Neural crest cell (in vitro differentiated cells): ENCODE data around the gene ETNK1. TPM values are rescaled to one million over a fixed set of nuclear protein-coding genes. Genes with fewer than 3 reads are reported as not detected.

Experiments
- DNase-seq: peaks from one replicate; pipeline ENCODE4 v3.0.0; 2021; ENCODE audit warnings: low read depth, mixed read lengths, low spot score
- H3K27ac Mint-ChIP-seq: one replicate; pipeline ENCODE4 v1.8.0; 2021; ENCODE audit warnings: mild to moderate bottlenecking, mixed read lengths; ENCODE audit not compliant: unreplicated experiment
- H3K27me3 Mint-ChIP-seq: 2 replicates; pipeline ENCODE4 v1.8.0; 2021; ENCODE audit warnings: low read depth, mild to moderate bottlenecking, mixed read lengths
- H3K36me3 Mint-ChIP-seq: 2 replicates; pipeline ENCODE4 v1.8.0; 2021; ENCODE audit warnings: low read depth, mild to moderate bottlenecking, mixed read lengths
- H3K4me1 Mint-ChIP-seq: 2 replicates; pipeline ENCODE4 v1.8.0; 2021; ENCODE audit warnings: mixed read lengths
- H3K4me3 Mint-ChIP-seq: one replicate; pipeline ENCODE4 v1.8.0; 2021; ENCODE audit warnings: mild to moderate bottlenecking, mixed read lengths
- H3K9me3 Mint-ChIP-seq: 2 replicates; pipeline ENCODE4 v1.8.0; 2021; ENCODE audit warnings: mixed read lengths
- total RNA-seq: library from RNA; stranded (reverse); gene quantifications from 2 replicates; pipeline ENCODE4 v1.2.1, GENCODE V29; 2021
- TF ChIP-seq, protein P1 (sequence below): fragments of 200-600 bp; sonication (generic); conservative IDR thresholded peaks from 2 replicates; pipeline ENCODE4 v1.5.0; 2021; ENCODE audit warnings: antibody characterized with exemption, mild to moderate bottlenecking

Gene ETNK1
- total RNA-seq, 1 donor from 2014 or later: 105 TPM

DNA sequence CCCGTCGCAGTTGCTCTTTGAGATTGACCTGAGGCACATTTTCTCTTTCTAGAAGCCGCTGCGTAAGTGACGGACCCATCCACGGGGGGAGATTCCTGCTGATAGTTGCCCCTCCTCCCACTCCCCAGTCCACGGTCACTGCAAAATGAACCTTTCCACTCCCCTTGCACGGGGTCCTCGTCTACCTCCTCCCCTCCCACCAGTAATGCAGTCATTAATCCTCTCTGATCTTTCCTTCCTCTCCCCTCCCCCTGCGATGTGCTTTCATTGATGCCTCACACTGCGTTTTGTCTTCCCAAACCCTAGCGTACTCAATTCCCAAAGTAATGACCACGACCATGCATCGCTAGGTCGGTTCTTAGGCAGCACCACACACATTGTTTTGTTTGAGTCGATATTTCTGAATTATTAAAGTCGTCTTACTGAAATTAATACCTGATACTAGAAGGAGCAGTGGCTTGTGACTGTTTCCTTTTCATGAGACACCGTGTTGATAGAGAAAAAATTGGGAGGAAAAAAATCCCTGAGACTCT lies 857 bp downstream of the ETNK1 start:
- Mint-ChIP-seq H3K27me3 (no peaks in the 10 kb centered on the region), H3K27ac (peak overlapping the region; percentile 97), H3K4me3 (peak overlapping the region; percentile 99), H3K36me3 (peaks cover 2% of the 10 kb centered on the region), H3K9me3 (no peaks in the 10 kb centered on the region), H3K4me1 (peaks cover 52% of the 10 kb centered on the region)
- DNase-seq: peak; percentile 40
- TF ChIP-seq, protein P1, sequence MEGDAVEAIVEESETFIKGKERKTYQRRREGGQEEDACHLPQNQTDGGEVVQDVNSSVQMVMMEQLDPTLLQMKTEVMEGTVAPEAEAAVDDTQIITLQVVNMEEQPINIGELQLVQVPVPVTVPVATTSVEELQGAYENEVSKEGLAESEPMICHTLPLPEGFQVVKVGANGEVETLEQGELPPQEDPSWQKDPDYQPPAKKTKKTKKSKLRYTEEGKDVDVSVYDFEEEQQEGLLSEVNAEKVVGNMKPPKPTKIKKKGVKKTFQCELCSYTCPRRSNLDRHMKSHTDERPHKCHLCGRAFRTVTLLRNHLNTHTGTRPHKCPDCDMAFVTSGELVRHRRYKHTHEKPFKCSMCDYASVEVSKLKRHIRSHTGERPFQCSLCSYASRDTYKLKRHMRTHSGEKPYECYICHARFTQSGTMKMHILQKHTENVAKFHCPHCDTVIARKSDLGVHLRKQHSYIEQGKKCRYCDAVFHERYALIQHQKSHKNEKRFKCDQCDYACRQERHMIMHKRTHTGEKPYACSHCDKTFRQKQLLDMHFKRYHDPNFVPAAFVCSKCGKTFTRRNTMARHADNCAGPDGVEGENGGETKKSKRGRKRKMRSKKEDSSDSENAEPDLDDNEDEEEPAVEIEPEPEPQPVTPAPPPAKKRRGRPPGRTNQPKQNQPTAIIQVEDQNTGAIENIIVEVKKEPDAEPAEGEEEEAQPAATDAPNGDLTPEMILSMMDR: no peak

DNA sequence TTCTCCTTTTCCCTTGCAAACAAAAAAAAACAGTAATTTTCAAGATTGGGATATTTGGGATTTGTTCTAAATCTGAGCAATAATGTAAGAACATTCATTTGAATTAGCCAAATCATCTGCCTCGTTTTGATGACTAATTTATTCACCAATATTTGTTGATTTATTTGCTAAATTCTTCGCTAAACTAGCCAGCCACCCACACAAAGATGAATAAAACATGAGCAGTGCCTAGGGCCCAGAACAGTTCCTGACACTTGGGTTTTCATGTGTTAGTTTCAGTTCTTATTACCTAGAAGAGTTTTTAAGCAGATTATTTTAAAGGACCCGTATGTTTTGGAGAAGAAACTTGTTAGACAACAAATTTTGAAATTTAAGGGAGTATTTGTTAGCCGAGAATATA lies 1.4 kb downstream of the ETNK1 start:
- TF ChIP-seq, protein P1: no peak
- no peak for DNase-seq
- H3K27ac Mint-ChIP-seq: peak overlapping the region; percentile 97
- H3K27me3 Mint-ChIP-seq: no peaks in the 10 kb centered on the region
- H3K4me1 Mint-ChIP-seq: peaks cover 53% of the 10 kb centered on the region
- H3K4me3 Mint-ChIP-seq: peak overlapping the region; percentile 99
- H3K36me3 Mint-ChIP-seq: peaks cover 3% of the 10 kb centered on the region
- H3K9me3 Mint-ChIP-seq: no peaks in the 10 kb centered on the region

DNA sequence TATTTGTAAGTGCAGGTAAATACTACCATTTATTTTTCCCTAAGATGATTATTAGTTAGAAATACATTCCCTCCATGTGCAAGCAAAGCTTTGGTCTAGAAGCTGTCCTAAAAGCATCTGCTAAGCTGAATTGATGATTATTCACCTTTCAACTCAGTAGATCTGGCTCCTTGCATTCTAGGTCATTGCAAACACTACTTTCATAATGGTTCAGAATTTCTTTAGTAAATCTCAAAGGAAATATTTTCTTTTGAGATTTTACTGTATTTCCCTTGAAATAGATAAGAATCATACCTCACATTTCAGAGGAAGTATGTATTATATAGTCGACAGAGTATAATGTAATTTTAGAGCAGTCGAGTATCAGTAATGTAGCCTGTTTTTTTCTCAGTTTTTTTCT lies 2.4 kb downstream of the ETNK1 start:
- Mint-ChIP-seq H3K27ac (no peak overlapping the region), H3K27me3 (no peaks in the 10 kb centered on the region), H3K4me3 (peak overlapping the region; percentile 99), H3K36me3 (peaks cover 3% of the 10 kb centered on the region), H3K9me3 (no peaks in the 10 kb centered on the region), H3K4me1 (peaks cover 56% of the 10 kb centered on the region)
- DNase-seq: no peak
- TF ChIP-seq, protein P1: no peak

DNA sequence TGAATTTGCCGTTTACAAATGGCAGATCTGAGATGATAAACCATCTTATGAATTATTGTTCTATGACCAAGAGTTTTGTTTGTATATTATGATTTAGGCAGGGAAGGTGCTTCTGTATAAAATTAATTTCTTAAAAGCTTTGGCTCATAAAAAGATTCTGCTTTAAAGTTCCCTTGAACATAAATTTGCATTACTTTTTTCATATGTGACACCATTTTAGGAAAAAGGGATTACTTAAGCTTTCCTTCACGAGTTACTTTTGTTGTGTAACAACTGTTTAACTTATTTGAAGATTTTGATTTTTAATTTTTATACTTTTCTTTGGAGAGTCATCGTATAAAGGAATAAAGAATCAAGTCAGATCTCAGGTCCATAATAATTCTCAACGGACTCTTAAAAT lies 3.3 kb downstream of the ETNK1 start:
- Mint-ChIP-seq H3K4me1 (peaks cover 58% of the 10 kb centered on the region), H3K36me3 (peaks cover 6% of the 10 kb centered on the region), H3K27ac (no peak overlapping the region), H3K27me3 (no peaks in the 10 kb centered on the region), H3K9me3 (no peaks in the 10 kb centered on the region), H3K4me3 (peak overlapping the region; percentile 99)
- TF ChIP-seq, protein P1: no peak
- no peak for DNase-seq

DNA sequence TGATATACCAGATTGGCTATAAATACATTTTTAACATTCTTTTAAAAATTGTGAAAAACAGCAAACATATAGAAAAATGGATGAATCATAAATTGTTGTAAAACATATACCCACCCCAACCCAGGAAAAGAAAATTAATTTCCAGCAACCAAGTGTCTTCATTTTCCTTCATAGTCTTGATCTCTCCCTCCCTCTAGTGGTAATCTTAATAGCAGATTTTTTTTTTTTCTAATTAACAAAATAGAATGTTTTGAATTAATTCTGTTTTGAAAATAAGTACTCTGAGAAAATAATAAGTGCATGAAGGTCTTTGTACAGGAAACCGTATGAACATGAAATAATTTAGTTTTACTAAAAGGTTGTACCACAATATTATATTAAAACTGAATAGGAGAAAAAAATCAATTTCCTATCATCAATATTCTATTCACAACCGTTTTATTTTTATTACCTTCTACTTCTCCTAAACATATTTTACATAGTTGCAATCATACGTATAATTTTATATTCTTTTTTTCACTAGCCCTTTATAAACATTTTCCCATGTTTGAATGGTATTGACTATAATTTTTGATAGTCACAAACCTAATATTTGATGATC lies 7.0 kb downstream of the ETNK1 start:
- peaks cover 14% of the 10 kb centered on the region for H3K36me3 Mint-ChIP-seq
- H3K4me3 Mint-ChIP-seq: peak overlapping the region; percentile 26
- H3K27ac Mint-ChIP-seq: no peak overlapping the region
- TF ChIP-seq, protein P1: peak; percentile 91
- H3K9me3 Mint-ChIP-seq: no peaks in the 10 kb centered on the region
- no peaks in the 10 kb centered on the region for H3K27me3 Mint-ChIP-seq
- H3K4me1 Mint-ChIP-seq: peaks cover 50% of the 10 kb centered on the region
- no peak for DNase-seq
